BE2C (cell line): ENCODE measurements around the gene TRAF1.

ENCODE experiments used
- DNase-seq: peaks from one replicate; pipeline ENCODE4 v3.0.0-alpha.2; 2020
- H3K27me3 ChIP-seq: fragments of 250-450 bp; sonication (Bioruptor Pico); 2 replicates; pipeline ENCODE4 v1.5.1; 2020; ENCODE audit warnings: mild to moderate bottlenecking
- H3K36me3 ChIP-seq: fragments of 250-450 bp; sonication (Bioruptor Pico); 2 replicates; pipeline ENCODE4 v1.5.1; 2020; ENCODE audit warnings: mild to moderate bottlenecking
- H3K4me1 ChIP-seq: fragments of 250-450 bp; sonication (Bioruptor Pico); 2 replicates; pipeline ENCODE4 v1.5.1; 2020
- H3K4me3 ChIP-seq: 2 replicates; pipeline ENCODE4 v1.5.1; 2011; ENCODE audit warnings: low read depth, low read length
- H3K9me3 ChIP-seq: fragments of 250-450 bp; sonication (Bioruptor Pico); 2 replicates; pipeline ENCODE4 v1.5.1; 2020
- CTCF ChIP-seq: IDR thresholded peaks from 2 replicates; pipeline ENCODE4 v1.5.1; 2012; ENCODE audit warnings: mild to moderate bottlenecking, low read depth, low read length

The TRAF1 gene

DNA sequence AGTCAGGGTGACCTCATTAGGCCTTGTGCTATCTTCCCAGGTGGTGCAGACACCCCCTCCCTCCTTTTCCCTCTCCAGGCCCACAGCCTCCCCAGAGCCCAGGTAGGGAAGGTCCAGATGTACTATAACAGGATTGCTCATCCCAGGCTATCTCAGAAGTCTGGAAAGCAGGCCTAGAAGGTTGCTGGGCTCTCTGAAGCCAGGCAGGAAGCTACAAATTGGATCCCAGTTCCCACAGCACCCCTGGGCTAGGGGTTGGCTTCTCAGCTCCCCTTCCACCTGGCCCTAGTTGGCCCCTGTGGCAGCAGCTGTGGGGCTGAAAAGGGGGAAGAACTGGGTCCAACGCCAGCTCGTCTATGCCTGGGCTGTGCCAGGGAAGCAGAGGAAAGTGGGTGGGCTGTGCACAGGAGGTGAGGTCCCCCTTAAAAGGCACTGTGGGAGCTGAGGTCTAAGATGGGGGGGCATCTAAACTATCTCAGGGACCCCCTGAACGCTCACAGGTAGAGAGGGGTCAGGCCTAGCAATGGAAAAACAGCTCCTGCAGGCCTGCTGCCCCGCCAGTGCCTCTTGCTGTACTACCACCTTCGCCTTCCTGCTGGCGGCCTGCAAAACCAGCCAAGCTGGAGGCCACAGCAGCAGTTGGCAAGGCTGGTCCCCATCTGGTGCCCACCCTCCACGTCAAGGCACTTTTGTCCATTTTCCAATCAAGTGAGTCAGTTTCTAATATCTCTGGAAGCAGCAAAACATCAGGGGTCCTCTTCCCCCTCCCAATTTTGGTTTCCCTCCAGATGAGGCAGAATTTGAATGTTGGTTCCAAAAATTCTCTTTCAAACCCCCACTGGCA is 70.5 kb downstream of the TRAF1 start:
- H3K4me3 ChIP-seq: no peak overlapping the region
- peaks cover 30% of the 10 kb centered on the region for H3K36me3 ChIP-seq
- no peaks in the 10 kb centered on the region for H3K27me3 ChIP-seq
- H3K9me3 ChIP-seq: no peaks in the 10 kb centered on the region
- TF ChIP-seq CTCF: no peak
- DNase-seq: no peak
- H3K4me1 ChIP-seq: no peaks in the 10 kb centered on the region

GRCh38 chr9:120854596-120855327 is 71.8 kb downstream of the TRAF1 start:
- Histone ChIP-seq H3K4me1 (no peaks in the 10 kb centered on the region), H3K27me3 (no peaks in the 10 kb centered on the region), H3K9me3 (no peaks in the 10 kb centered on the region), H3K36me3 (peaks cover 19% of the 10 kb centered on the region), H3K4me3 (no peak overlapping the region)
- TF ChIP-seq CTCF: no peak
- no peak for DNase-seq

GRCh38 chr9:120853198-120853597 is 73.4 kb downstream of the TRAF1 start:
- no peak for DNase-seq
- Histone ChIP-seq H3K27me3 (no peaks in the 10 kb centered on the region), H3K4me1 (no peaks in the 10 kb centered on the region), H3K9me3 (no peaks in the 10 kb centered on the region), H3K4me3 (no peak overlapping the region), H3K36me3 (peaks cover 9% of the 10 kb centered on the region)
- TF ChIP-seq CTCF: no peak
